ENCODE results near the gene NAA25. TPM values are rescaled to one million over a fixed set of nuclear protein-coding genes. Genes with fewer than 3 reads are reported as not detected.

The NAA25 gene
- total and polyA plus RNA-seq, 2 donors (not counting 3 experiments of a cell fraction or from before 2014, with no cell fraction given) = 5.3 to 25.5 TPM

DNA sequence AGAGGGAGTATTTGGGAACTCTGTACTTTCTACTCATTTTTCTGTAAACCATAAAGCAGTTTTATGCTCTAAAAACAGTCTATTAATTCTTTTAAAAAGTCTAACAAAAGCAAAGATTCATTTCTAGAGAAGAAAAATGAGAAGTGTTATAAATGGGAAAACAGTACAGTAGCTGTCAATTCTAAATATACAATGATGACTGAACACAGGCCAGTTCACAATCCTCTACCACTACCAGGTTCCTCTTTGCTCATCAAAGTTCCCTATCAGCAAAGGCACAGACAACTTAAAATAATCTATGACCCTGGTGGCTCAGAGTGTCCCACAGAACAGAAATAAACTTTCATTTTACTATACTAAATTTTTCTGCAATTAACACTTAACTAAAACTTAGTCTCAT, 12.5 kb downstream of the NAA25 start:
- CTCF ChIA-PET = no interaction called here
- dilution Hi-C loops (cut with MboI; ENCODE audit: extremely low pct_ligation_motif_present, low sequenced_read_pairs) (no loop called here), intact Hi-C loops (cut with micrococcal nuclease) (no loop called here)
- no peak for DNase-seq (ENCODE audit: low read depth, low spot score)
- H3K79me2 ChIP-seq (ENCODE audit: control insufficient read depth, insufficient read depth, low read length) = peaks cover 75% of the 10 kb centered on the region
- no peaks in the 10 kb centered on the region for H3K9me1 ChIP-seq (replicated peaks; ENCODE audit: control insufficient read depth, extremely low read depth, insufficient read depth, low read length)
- peak overlapping the region; percentile 4 for H3K4me2 ChIP-seq (ENCODE audit: insufficient read depth, low read length)
- no peaks in the 10 kb centered on the region for H3K9me3 ChIP-seq (replicated peaks; ENCODE audit: control insufficient read depth, insufficient read depth, low read length)
- H2AFZ ChIP-seq (ENCODE audit: low read depth, low read length) = no peak overlapping the region
- no peak overlapping the region for H3K27ac ChIP-seq (ENCODE audit: insufficient read depth, low read depth, low read length)
- FAIRE-seq = no peak
- H3K36me3 ChIP-seq (ENCODE audit: control insufficient read depth in 2 of 2, extremely low read depth in 1 of 2, insufficient read depth in 2 of 2, low read length in 2 of 2) = peaks cover 4 to 11% of the 10 kb centered on the region in 2 experiments
- no peak overlapping the region for H3K4me3 ChIP-seq (replicated peaks in 1 of 3; ENCODE audit: insufficient read depth in 1 of 3, low read depth in 1 of 3, low read length in 3 of 3)
- BruUV-seq (replicated peaks) = no TSS peak
- POLR2A ChIA-PET = interaction anchor here (1.4 kb wide), 1 partner anchor 29 kb away, joined by 3 read pairs; the partner anchor contains the start of gene TRAFD1
- no peak overlapping the region for H3K9ac ChIP-seq (replicated peaks; ENCODE audit: extremely low read depth, insufficient read depth, low read length)
- H4K20me1 ChIP-seq (replicated peaks; ENCODE audit: control insufficient read depth, extremely low read depth, insufficient read depth, low read length) = no peaks in the 10 kb centered on the region
- H3K4me1 ChIP-seq (ENCODE audit: control insufficient read depth, extremely low read depth, insufficient read depth, low read length) = peaks cover 10% of the 10 kb centered on the region
- H3K27me3 ChIP-seq (ENCODE audit: control insufficient read depth in 2 of 2, insufficient read depth in 2 of 2, low read length in 2 of 2) = no peaks in the 10 kb centered on the region
- no peak for TF ChIP-seq POLR2AphosphoS5 (IDR thresholded peaks at IDR 0.05; ENCODE audit: insufficient read depth, low read depth, low read length)
- no peak for TF ChIP-seq FOS (IDR thresholded peaks at IDR 0.05; ENCODE audit: borderline replicate concordance, insufficient read depth, low read length)
- TF ChIP-seq, protein P1, sequence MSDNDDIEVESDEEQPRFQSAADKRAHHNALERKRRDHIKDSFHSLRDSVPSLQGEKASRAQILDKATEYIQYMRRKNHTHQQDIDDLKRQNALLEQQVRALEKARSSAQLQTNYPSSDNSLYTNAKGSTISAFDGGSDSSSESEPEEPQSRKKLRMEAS (IDR thresholded peaks at IDR 0.05; ENCODE audit: insufficient read depth, insufficient read length) = no peak
- no peak for TF ChIP-seq POLR2A (IDR thresholded peaks at IDR 0.05; ENCODE audit: low read depth, low read length)
- TF ChIP-seq, protein P2, sequence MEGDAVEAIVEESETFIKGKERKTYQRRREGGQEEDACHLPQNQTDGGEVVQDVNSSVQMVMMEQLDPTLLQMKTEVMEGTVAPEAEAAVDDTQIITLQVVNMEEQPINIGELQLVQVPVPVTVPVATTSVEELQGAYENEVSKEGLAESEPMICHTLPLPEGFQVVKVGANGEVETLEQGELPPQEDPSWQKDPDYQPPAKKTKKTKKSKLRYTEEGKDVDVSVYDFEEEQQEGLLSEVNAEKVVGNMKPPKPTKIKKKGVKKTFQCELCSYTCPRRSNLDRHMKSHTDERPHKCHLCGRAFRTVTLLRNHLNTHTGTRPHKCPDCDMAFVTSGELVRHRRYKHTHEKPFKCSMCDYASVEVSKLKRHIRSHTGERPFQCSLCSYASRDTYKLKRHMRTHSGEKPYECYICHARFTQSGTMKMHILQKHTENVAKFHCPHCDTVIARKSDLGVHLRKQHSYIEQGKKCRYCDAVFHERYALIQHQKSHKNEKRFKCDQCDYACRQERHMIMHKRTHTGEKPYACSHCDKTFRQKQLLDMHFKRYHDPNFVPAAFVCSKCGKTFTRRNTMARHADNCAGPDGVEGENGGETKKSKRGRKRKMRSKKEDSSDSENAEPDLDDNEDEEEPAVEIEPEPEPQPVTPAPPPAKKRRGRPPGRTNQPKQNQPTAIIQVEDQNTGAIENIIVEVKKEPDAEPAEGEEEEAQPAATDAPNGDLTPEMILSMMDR (IDR thresholded peaks at IDR 0.05; ENCODE audit: extremely low read depth in 1 of 2, insufficient read depth in 1 of 2, low read depth in 1 of 2, low read length in 2 of 2) = no peak
- no peak for TF ChIP-seq JUN (IDR thresholded peaks at IDR 0.05; ENCODE audit: borderline replicate concordance, insufficient read depth, insufficient read length, low read depth)
- TF ChIP-seq GATA2 (IDR thresholded peaks at IDR 0.05; ENCODE audit: insufficient read depth, insufficient read length, low read depth, low read length) = no peak
- no peak for TF ChIP-seq EZH2 (IDR thresholded peaks at IDR 0.05; ENCODE audit: borderline replicate concordance, low read depth, low read length, severe bottlenecking)
- TF ChIP-seq MYC (IDR thresholded peaks at IDR 0.05; ENCODE audit: low read depth, low read length) = no peak

Measured in endothelial cell of umbilical vein (primary cell).